Measurements from ENCODE around the gene GRIA2. TPM values are rescaled to one million over a fixed set of nuclear protein-coding genes. Genes with fewer than 3 reads are reported as not detected.

The GRIA2 gene
- total RNA-seq, 3 donors from 2014 or later: 2.3 to 4.8 TPM; not detected in 1

DNA sequence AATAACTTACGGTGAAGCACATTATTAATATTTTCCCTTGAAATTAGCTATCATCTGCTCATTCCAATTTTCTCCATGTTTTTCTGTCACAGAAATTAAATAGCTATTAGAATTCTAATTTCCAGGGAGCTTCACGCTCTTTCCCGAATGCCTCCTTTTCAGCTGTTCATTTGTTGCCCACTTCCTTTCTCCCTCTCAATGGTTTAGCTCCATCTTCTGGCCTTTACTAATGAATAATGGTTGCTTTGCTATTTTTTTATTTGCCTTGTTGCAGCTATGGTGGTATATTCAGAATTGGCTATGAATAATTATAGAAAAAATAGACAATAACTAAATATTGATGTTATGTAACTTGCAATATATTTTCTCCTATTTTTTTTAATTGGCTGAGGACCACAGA lies 70.5 kb downstream of the GRIA2 start:
- no peaks in the 10 kb centered on the region for H3K27me3 ChIP-seq
- H3K4me1 ChIP-seq: no peaks in the 10 kb centered on the region
- H3K36me3 ChIP-seq: no peaks in the 10 kb centered on the region
- no peak overlapping the region for H3K4me3 ChIP-seq
- no peak for DNase-seq (ENCODE audit: low spot score in 2 of 2)
- intact Hi-C loops (cut with DNase I; ENCODE audit: low total_unique reads): no loop called here
- H3K9me3 ChIP-seq: no peaks in the 10 kb centered on the region
- H3K27ac ChIP-seq: no peak overlapping the region
- TF ChIP-seq POLR2AphosphoS5 (IDR thresholded peaks at IDR 0.05) (no peak), POLR2A (IDR thresholded peaks at IDR 0.05) (no peak)
- TF ChIP-seq, protein P1, sequence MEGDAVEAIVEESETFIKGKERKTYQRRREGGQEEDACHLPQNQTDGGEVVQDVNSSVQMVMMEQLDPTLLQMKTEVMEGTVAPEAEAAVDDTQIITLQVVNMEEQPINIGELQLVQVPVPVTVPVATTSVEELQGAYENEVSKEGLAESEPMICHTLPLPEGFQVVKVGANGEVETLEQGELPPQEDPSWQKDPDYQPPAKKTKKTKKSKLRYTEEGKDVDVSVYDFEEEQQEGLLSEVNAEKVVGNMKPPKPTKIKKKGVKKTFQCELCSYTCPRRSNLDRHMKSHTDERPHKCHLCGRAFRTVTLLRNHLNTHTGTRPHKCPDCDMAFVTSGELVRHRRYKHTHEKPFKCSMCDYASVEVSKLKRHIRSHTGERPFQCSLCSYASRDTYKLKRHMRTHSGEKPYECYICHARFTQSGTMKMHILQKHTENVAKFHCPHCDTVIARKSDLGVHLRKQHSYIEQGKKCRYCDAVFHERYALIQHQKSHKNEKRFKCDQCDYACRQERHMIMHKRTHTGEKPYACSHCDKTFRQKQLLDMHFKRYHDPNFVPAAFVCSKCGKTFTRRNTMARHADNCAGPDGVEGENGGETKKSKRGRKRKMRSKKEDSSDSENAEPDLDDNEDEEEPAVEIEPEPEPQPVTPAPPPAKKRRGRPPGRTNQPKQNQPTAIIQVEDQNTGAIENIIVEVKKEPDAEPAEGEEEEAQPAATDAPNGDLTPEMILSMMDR (IDR thresholded peaks at IDR 0.05): no peak

DNA sequence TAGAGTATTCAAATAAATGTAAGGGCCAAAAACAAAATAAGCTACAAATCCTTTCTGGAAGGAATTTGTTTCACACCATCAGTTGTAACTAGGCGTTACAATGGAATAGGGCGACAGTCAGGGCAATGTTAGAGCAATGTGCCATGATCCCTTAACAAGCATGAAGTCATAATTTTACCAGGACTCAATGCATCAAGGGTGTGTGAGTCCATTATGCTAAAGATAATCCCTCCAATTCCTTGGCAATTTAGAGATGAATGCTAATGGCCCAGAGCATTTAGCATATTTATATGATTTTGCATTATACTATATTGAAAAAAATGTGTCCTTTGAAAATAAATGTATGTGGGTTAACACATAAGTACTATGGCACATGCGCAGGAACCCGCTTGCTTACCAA lies 73.1 kb downstream of the GRIA2 start:
- H3K36me3 ChIP-seq: no peaks in the 10 kb centered on the region
- H3K4me1 ChIP-seq: no peaks in the 10 kb centered on the region
- TF ChIP-seq, protein P1 (IDR thresholded peaks at IDR 0.05): no peak
- TF ChIP-seq POLR2A (IDR thresholded peaks at IDR 0.05) (no peak), POLR2AphosphoS5 (IDR thresholded peaks at IDR 0.05) (no peak)
- DNase-seq (ENCODE audit: low spot score in 2 of 2): no peak
- H3K27me3 ChIP-seq: no peaks in the 10 kb centered on the region
- no peak overlapping the region for H3K4me3 ChIP-seq
- no peak overlapping the region for H3K27ac ChIP-seq
- intact Hi-C loops (cut with DNase I; ENCODE audit: low total_unique reads): no loop called here
- H3K9me3 ChIP-seq: no peaks in the 10 kb centered on the region

DNA sequence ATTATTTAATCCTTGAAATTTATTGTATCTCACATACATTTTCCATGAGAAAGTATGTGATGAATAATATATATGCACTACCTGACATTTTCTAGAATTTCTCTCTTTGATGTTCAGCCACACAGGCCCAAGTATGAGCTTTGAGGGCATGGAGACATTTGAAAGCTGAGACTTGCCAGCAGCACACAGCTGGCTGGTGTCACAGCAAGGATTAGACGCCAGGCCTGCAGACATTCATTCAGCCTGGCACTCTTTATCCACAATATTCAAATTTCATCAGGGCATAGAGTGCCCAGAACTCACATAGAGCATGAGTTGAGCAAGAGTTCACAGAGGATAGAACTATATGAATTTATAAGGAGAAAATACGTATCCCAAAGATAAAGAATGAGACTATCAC lies 74.0 kb downstream of the GRIA2 start:
- H3K4me3 ChIP-seq: no peak overlapping the region
- no peak overlapping the region for H3K27ac ChIP-seq
- intact Hi-C loops (cut with DNase I; ENCODE audit: low total_unique reads): no loop called here
- no peaks in the 10 kb centered on the region for H3K36me3 ChIP-seq
- no peak for TF ChIP-seq POLR2AphosphoS5 (IDR thresholded peaks at IDR 0.05)
- no peak for TF ChIP-seq POLR2A (IDR thresholded peaks at IDR 0.05)
- TF ChIP-seq, protein P1 (IDR thresholded peaks at IDR 0.05): no peak
- no peak for DNase-seq (ENCODE audit: low spot score in 2 of 2)
- H3K9me3 ChIP-seq: no peaks in the 10 kb centered on the region
- no peaks in the 10 kb centered on the region for H3K27me3 ChIP-seq
- H3K4me1 ChIP-seq: no peaks in the 10 kb centered on the region

GRCh38 chr4:157300701-157301100 lies 80.2 kb downstream of the GRIA2 start:
- DNase-seq (ENCODE audit: low spot score in 2 of 2): no peak
- intact Hi-C loops (cut with DNase I; ENCODE audit: low total_unique reads): no loop called here
- H3K9me3 ChIP-seq: no peaks in the 10 kb centered on the region
- H3K27me3 ChIP-seq: no peaks in the 10 kb centered on the region
- TF ChIP-seq POLR2A (IDR thresholded peaks at IDR 0.05): no peak
- TF ChIP-seq, protein P1 (IDR thresholded peaks at IDR 0.05): no peak
- no peak for TF ChIP-seq POLR2AphosphoS5 (IDR thresholded peaks at IDR 0.05)
- H3K27ac ChIP-seq: no peak overlapping the region
- no peaks in the 10 kb centered on the region for H3K36me3 ChIP-seq
- H3K4me1 ChIP-seq: no peaks in the 10 kb centered on the region
- no peak overlapping the region for H3K4me3 ChIP-seq

GRCh38 chr4:157303471-157303960 lies 83.0 kb downstream of the GRIA2 start:
- Histone ChIP-seq H3K4me3 (no peak overlapping the region), H3K27me3 (no peaks in the 10 kb centered on the region), H3K36me3 (no peaks in the 10 kb centered on the region), H3K4me1 (no peaks in the 10 kb centered on the region), H3K9me3 (no peaks in the 10 kb centered on the region), H3K27ac (no peak overlapping the region)
- intact Hi-C loops (cut with DNase I; ENCODE audit: low total_unique reads): no loop called here
- no peak for DNase-seq (ENCODE audit: low spot score in 2 of 2)
- TF ChIP-seq POLR2A (IDR thresholded peaks at IDR 0.05) (no peak), POLR2AphosphoS5 (IDR thresholded peaks at IDR 0.05) (no peak)
- TF ChIP-seq, protein P1 (IDR thresholded peaks at IDR 0.05): no peak
